ENCODE results near the gene STMN3.

- TF ChIP-seq CTCF (IDR thresholded peaks at IDR 0.05) (no peak), IRF3 (IDR thresholded peaks at IDR 0.05; ENCODE audit: low read depth, low read length) (no peak), MAX (IDR thresholded peaks at IDR 0.05; ENCODE audit: low read depth) (no peak), SIN3A (IDR thresholded peaks at IDR 0.05; ENCODE audit: borderline replicate concordance, low read depth, low read length) (no peak), POLR2AphosphoS5 (IDR thresholded peaks at IDR 0.05; ENCODE audit: low read depth, low read length) (no peak), FOXJ3 (CRISPR knock-in tag; IDR thresholded peaks at IDR 0.05) (no peak), REST (IDR thresholded peaks at IDR 0.05; ENCODE audit: low read depth, low read length) (no peak), USF1 (IDR thresholded peaks at IDR 0.05; ENCODE audit: borderline replicate concordance, low read depth) (no peak), RCOR1 (IDR thresholded peaks at IDR 0.05; ENCODE audit: low read length) (no peak), SMC3 (IDR thresholded peaks at IDR 0.05; ENCODE audit: low read depth, low read length) (no peak), EP300 (IDR thresholded peaks at IDR 0.05; ENCODE audit: borderline replicate concordance in 1 of 2, low read depth in 1 of 2, low read length in 1 of 2) (no peak), EZH2phosphoT487 (IDR thresholded peaks at IDR 0.05; ENCODE audit: borderline replicate concordance, low read depth) (no peak), GABPA (IDR thresholded peaks at IDR 0.05; ENCODE audit: low read depth) (no peak)
These were observed 16.2 kb downstream of the STMN3 start for GRCh38 chr20:63636752-63637628.
